BLaER1 treated with 17β-estradiol and CSF1 and Interleukin-3, amounts not matched to agents 10 nM and 100 nM (cell line): Measurements from ENCODE around the gene CYTIP.
"Not testable (repeated sequence)": the region's sequence is repeated elsewhere in the genome, so short reads cannot be mapped to it uniquely, and the experiment has no call there.

Source experiments
- H3K27ac ChIP-seq, 11 experiments: shearing (Covaris generic); formaldehyde crosslinking; 2 replicates each; pipeline ENCODE4 v1.8.1; 2022
- H3K27me3 ChIP-seq, 11 experiments: shearing (Covaris generic); formaldehyde crosslinking; 2 replicates each; pipeline ENCODE4 v1.8.1; 2022
- H3K36me3 ChIP-seq, 11 experiments: shearing (Covaris generic); formaldehyde crosslinking; 2 replicates each; pipeline ENCODE4 v1.8.1; 2022
- H3K4me1 ChIP-seq, 10 experiments: shearing (Covaris generic); formaldehyde crosslinking; 2 replicates each; pipeline ENCODE4 v1.8.1; 2022
- H3K4me2 ChIP-seq, 11 experiments: shearing (Covaris generic); formaldehyde crosslinking; 2 replicates each; pipeline ENCODE4 v1.8.1; 2022
- H3K4me3 ChIP-seq, 10 experiments: shearing (Covaris generic); formaldehyde crosslinking; 2 replicates each; pipeline ENCODE4 v1.8.1; 2022
- H3K9ac ChIP-seq, 11 experiments: shearing (Covaris generic); formaldehyde crosslinking; 2 replicates each; pipeline ENCODE4 v1.8.1; 2022
- H3K9me3 ChIP-seq, 11 experiments: shearing (Covaris generic); formaldehyde crosslinking; replicated peaks in 1 of 11; 2 replicates each; pipeline ENCODE4 v1.8.1; 2022
- H4K20me1 ChIP-seq, 11 experiments: shearing (Covaris generic); formaldehyde crosslinking; 2 replicates each; pipeline ENCODE4 v1.8.1; 2022
- Cebpa-rat ChIP-seq, 11 experiments: shearing (Covaris generic); IDR thresholded peaks; 2 replicates each; pipeline ENCODE4 v1.8.1; 2022

Gene CYTIP

DNA sequence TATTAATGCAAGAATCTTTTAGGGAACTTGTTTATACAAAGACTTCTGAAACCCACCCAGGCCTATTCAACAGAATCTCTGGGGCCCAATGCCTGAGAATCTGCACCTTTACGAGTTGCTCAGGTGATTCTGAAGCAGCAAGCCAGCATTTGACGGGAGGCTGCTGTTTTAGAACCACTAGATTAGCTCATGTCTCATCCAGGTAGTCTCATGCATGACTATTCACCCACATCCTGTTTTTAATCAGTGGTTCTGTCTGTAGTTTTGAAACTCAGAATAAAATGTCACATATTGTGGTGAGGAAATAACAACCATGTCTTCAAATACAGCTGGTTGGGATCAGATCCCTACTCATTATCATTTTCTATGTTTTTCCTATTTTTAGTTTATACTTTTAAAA is 39.5 kb downstream of the CYTIP start:
- Histone ChIP-seq H3K4me2 (peak overlapping the region in 9 of 11 experiments; percentile 26 to 72 (median 49); a peak in 17 of 22 replicates), H4K20me1 (no peaks in the 10 kb centered on the region), H3K27ac (peak overlapping the region in 10 of 11 experiments; percentile 23 to 83 (median 74); a peak in 19 of 22 replicates), H3K4me3 (no peak overlapping the region), H3K4me1 (peaks cover 0 to 24% (median 10%) of the 10 kb centered on the region in 10 experiments; a peak in 17 of 20 replicates), H3K9me3 (peaks cover 0 to 43% (median 7%) of the 10 kb centered on the region in 11 experiments; a peak in 11 of 22 replicates), H3K9ac (peak overlapping the region in 6 of 11 experiments; percentile 4 to 57 (median 24); a peak in 6 of 22 replicates), H3K36me3 (peaks cover 0 to 18% (median 0%) of the 10 kb centered on the region in 11 experiments; a peak in 10 of 22 replicates), H3K27me3 (peaks cover 0 to 8% (median 4%) of the 10 kb centered on the region in 11 experiments; a peak in 6 of 22 replicates)
- peak in 3 of 11 experiments; percentile 32 to 72 (median 32); a peak in 3 of 22 replicates for TF ChIP-seq Cebpa-rat (IDR thresholded peaks at IDR 0.05)

DNA sequence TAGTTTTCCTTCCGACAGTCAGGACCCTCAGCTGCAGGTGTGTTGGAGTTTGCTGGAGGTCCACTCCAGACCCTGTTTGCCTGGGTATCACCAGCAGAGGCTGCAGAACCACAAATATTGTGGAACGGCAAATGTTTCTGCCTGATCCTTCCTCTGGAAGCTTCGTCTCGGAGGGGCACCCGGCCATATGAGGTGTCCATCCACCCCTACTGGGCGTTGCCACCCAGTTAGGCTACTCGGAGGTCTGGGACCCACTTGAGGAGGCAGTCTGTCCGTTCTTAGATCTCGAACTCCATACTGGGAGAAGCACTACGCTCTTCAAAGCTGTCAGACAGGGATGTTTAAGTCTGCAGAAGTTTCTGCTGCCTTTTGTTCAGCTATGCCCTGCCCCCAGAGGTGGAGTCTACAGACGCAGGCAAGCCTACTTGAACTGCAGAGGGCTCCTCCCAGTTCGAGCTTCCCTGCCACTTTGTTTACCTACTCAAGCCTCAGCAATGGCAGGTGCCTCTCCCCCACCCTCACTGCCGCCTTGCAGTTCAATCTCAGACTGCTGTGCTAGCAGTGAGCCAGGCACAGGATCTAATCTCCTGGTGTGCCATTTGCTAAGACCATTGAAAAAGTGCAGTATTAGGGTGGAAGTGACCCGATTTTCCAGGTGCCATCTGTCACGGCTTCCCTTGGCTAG is 40.9 kb downstream of the CYTIP start:
- H3K9me3 ChIP-seq = peaks cover 0 to 55% (median 7%) of the 10 kb centered on the region in 11 experiments; a peak in 14 of 22 replicates
- H4K20me1 ChIP-seq, H3K9ac ChIP-seq, H3K27me3 ChIP-seq: not testable (repeated sequence)
- peaks cover 0 to 18% (median 0%) of the 10 kb centered on the region in 11 experiments; a peak in 10 of 22 replicates for H3K36me3 ChIP-seq
- peaks cover 0 to 24% (median 10%) of the 10 kb centered on the region in 10 experiments; a peak in 17 of 20 replicates for H3K4me1 ChIP-seq
- H3K4me2 ChIP-seq = peak overlapping the region in 3 of 11 experiments; percentile 37 to 72 (median 70); a peak in 2 of 22 replicates
- H3K27ac ChIP-seq = peak overlapping the region in 8 of 11 experiments; percentile 63 to 83 (median 76); a peak in 16 of 22 replicates
- peak overlapping the region in 1 of 10 experiments; percentile 19; a peak in 1 of 20 replicates for H3K4me3 ChIP-seq

DNA sequence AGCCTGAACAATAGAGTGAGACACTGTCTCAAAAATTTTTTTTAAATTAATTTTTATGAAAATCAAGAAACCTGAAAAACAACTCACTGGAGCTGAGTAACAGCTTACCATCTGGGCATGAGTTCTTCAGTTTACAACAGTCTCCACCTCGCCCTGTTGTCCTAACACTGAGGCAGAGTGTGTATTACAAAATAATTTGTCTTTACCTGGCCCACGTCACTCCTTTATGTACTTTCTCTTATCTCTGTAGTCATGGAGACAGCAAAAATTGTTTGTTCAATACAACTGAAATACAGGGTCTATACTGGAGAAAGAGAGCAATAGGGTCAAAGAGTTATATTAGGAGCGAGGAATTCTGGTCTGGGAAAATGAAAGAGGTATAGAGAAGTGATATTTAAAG is 48.1 kb downstream of the CYTIP start:
- no peak overlapping the region for H3K27ac ChIP-seq
- no peak overlapping the region for H3K4me3 ChIP-seq
- H3K27me3 ChIP-seq = no peaks in the 10 kb centered on the region
- no peaks in the 10 kb centered on the region for H3K4me1 ChIP-seq
- H3K4me2 ChIP-seq = no peak overlapping the region
- peaks cover 0 to 21% (median 0%) of the 10 kb centered on the region in 11 experiments; a peak in 2 of 22 replicates for H3K36me3 ChIP-seq
- peaks cover 0 to 22% (median 3%) of the 10 kb centered on the region in 11 experiments; a peak in 7 of 22 replicates for H3K9me3 ChIP-seq
- no peak for TF ChIP-seq Cebpa-rat (IDR thresholded peaks at IDR 0.05)
- no peaks in the 10 kb centered on the region for H4K20me1 ChIP-seq
- no peak overlapping the region for H3K9ac ChIP-seq

DNA sequence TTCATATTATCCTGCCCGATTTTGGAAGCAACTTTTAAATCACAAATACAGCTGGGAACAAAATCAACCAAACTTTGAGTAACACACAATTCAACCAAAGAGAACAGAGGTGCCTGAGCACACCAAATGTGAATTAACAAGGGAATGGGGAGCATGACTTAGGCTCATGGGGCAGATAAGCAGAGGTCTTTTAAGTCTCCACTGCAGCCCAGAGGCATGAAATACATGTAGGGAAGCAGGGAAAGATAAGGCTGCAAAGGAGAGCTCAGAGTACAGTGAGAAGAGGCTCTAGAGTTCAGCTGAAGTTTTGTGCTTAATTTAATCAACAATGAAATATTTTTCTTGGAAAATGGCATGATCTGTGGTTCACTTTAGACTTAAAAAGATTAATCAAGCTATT is 49.0 kb downstream of the CYTIP start:
- H3K27ac ChIP-seq = no peak overlapping the region
- no peaks in the 10 kb centered on the region for H3K27me3 ChIP-seq
- no peak for TF ChIP-seq Cebpa-rat (IDR thresholded peaks at IDR 0.05)
- peaks cover 0 to 23% (median 3%) of the 10 kb centered on the region in 11 experiments; a peak in 7 of 22 replicates for H3K9me3 ChIP-seq
- no peaks in the 10 kb centered on the region for H4K20me1 ChIP-seq
- no peak overlapping the region for H3K4me2 ChIP-seq
- no peak overlapping the region for H3K4me3 ChIP-seq
- H3K9ac ChIP-seq = no peak overlapping the region
- H3K36me3 ChIP-seq = peaks cover 0 to 21% (median 0%) of the 10 kb centered on the region in 11 experiments; a peak in 2 of 22 replicates
- H3K4me1 ChIP-seq = no peaks in the 10 kb centered on the region

- H3K4me2 ChIP-seq = no peak overlapping the region
- H3K9ac ChIP-seq = no peak overlapping the region
- no peak overlapping the region for H3K4me3 ChIP-seq
- no peaks in the 10 kb centered on the region for H3K4me1 ChIP-seq
- H3K27me3 ChIP-seq = no peaks in the 10 kb centered on the region
- no peak for TF ChIP-seq Cebpa-rat (IDR thresholded peaks at IDR 0.05)
- H3K27ac ChIP-seq = no peak overlapping the region
- H3K9me3 ChIP-seq = peaks cover 0 to 17% (median 5%) of the 10 kb centered on the region in 11 experiments; a peak in 12 of 22 replicates
- H4K20me1 ChIP-seq = no peaks in the 10 kb centered on the region
- peaks cover 0 to 21% (median 0%) of the 10 kb centered on the region in 11 experiments; a peak in 2 of 22 replicates for H3K36me3 ChIP-seq
These were observed 50.5 kb downstream of the CYTIP start for GRCh38 chr2:157393348-157393747.

- no peaks in the 10 kb centered on the region for H4K20me1 ChIP-seq
- TF ChIP-seq Cebpa-rat (IDR thresholded peaks at IDR 0.05) = no peak
- H3K4me1 ChIP-seq = no peaks in the 10 kb centered on the region
- no peaks in the 10 kb centered on the region for H3K27me3 ChIP-seq
- H3K4me3 ChIP-seq = no peak overlapping the region
- H3K36me3 ChIP-seq = no peaks in the 10 kb centered on the region; a peak in 1 of 22 replicates
- H3K9ac ChIP-seq = no peak overlapping the region
- no peak overlapping the region for H3K4me2 ChIP-seq
- no peak overlapping the region for H3K27ac ChIP-seq
- peaks cover 0 to 23% (median 6%) of the 10 kb centered on the region in 11 experiments; a peak in 10 of 22 replicates for H3K9me3 ChIP-seq
These were observed 55.1 kb downstream of the CYTIP start for GRCh38 chr2:157388827-157389226.

DNA sequence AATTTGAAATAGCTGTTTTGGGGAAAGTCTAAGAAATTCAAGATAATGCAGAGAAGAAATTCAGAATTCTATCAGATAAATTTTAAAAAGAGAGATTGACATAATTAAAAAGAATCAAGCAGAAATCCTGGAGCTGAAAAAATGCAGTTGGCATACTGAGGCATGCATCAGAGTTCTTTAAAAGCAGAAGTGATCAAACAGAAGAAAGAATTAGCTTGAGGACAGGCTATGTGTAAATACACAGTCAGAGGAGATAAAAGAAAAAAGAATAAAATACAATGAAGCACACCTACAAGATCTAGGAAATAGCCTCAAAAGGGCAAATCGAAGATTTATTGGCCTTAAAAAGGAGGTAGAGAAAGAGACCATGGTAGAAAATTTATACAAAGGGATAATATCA is 57.1 kb downstream of the CYTIP start:
- no peak overlapping the region for H3K4me2 ChIP-seq
- H3K4me1 ChIP-seq = no peaks in the 10 kb centered on the region
- no peaks in the 10 kb centered on the region for H4K20me1 ChIP-seq
- TF ChIP-seq Cebpa-rat (IDR thresholded peaks at IDR 0.05) = no peak
- H3K27me3 ChIP-seq = no peaks in the 10 kb centered on the region
- no peak overlapping the region for H3K9ac ChIP-seq
- no peak overlapping the region for H3K27ac ChIP-seq
- peaks cover 0 to 23% (median 6%) of the 10 kb centered on the region in 11 experiments; a peak in 10 of 22 replicates for H3K9me3 ChIP-seq
- H3K4me3 ChIP-seq = no peak overlapping the region
- H3K36me3 ChIP-seq = no peaks in the 10 kb centered on the region; a peak in 1 of 22 replicates

DNA sequence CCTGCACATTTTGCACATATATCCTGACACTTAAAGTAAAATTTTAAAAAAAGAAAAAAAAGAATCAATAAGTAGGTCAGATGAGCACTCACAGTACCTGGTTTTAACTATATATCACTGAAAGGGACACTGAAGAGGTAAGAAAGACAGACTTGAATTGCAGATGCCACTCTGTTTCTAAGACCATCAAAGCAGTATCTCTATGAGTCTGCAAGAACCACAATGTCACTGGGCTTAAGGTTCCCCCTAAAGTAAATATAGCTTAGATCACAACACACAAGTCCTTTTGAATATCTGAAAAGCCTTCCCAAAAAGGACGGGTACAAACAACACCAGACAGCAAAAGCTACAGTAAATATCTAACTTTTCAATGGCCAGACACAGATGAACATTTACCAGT is 57.6 kb downstream of the CYTIP start:
- H4K20me1 ChIP-seq = no peaks in the 10 kb centered on the region
- H3K36me3 ChIP-seq = no peaks in the 10 kb centered on the region; a peak in 1 of 22 replicates
- TF ChIP-seq Cebpa-rat (IDR thresholded peaks at IDR 0.05) = no peak
- no peaks in the 10 kb centered on the region for H3K4me1 ChIP-seq
- H3K9me3 ChIP-seq = peaks cover 0 to 23% (median 6%) of the 10 kb centered on the region in 11 experiments; a peak in 10 of 22 replicates
- no peak overlapping the region for H3K4me2 ChIP-seq
- H3K4me3 ChIP-seq = no peak overlapping the region
- H3K27me3 ChIP-seq = no peaks in the 10 kb centered on the region
- H3K9ac ChIP-seq = no peak overlapping the region
- H3K27ac ChIP-seq = no peak overlapping the region

- no peak overlapping the region for H3K27ac ChIP-seq
- H4K20me1 ChIP-seq = no peaks in the 10 kb centered on the region
- no peak overlapping the region for H3K9ac ChIP-seq
- TF ChIP-seq Cebpa-rat (IDR thresholded peaks at IDR 0.05) = no peak
- no peak overlapping the region for H3K4me2 ChIP-seq
- H3K4me1 ChIP-seq = peaks cover 0 to 14% (median 0%) of the 10 kb centered on the region in 10 experiments; a peak in 4 of 20 replicates
- H3K9me3 ChIP-seq = peaks cover 20 to 36% (median 26%) of the 10 kb centered on the region in 11 experiments
- no peak overlapping the region for H3K4me3 ChIP-seq
- peaks cover 0 to 15% (median 0%) of the 10 kb centered on the region in 11 experiments; a peak in 8 of 22 replicates for H3K36me3 ChIP-seq
- no peaks in the 10 kb centered on the region for H3K27me3 ChIP-seq
These were observed 66.0 kb downstream of the CYTIP start for GRCh38 chr2:157377861-157378260.
